ENCODE results near the gene XBP1.

DNA sequence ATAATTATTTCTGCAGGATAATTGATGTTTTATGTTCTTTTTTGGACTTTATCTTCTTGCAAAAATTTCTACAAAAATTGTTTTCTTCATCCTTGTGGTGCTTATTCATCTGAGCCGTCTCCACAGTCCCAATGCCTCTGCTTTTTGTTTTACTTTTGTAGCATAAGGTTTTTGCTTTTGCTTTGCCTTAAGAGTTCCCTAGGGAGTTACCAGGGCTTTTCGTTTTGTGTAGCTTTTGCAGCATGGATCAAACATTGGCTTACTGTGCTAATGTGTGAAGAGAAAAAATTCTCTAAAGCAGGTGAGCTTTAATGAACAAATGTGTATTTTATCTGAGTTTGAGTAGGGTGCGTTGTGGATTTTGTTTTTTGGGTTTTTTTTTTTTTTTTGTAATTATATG lies 11.8 kb downstream of the XBP1 start:
- TF ChIP-seq, protein P1, sequence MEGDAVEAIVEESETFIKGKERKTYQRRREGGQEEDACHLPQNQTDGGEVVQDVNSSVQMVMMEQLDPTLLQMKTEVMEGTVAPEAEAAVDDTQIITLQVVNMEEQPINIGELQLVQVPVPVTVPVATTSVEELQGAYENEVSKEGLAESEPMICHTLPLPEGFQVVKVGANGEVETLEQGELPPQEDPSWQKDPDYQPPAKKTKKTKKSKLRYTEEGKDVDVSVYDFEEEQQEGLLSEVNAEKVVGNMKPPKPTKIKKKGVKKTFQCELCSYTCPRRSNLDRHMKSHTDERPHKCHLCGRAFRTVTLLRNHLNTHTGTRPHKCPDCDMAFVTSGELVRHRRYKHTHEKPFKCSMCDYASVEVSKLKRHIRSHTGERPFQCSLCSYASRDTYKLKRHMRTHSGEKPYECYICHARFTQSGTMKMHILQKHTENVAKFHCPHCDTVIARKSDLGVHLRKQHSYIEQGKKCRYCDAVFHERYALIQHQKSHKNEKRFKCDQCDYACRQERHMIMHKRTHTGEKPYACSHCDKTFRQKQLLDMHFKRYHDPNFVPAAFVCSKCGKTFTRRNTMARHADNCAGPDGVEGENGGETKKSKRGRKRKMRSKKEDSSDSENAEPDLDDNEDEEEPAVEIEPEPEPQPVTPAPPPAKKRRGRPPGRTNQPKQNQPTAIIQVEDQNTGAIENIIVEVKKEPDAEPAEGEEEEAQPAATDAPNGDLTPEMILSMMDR (conservative IDR thresholded peaks at IDR 0.05; ENCODE audit: low read length): no peak
- no peak for TF ChIP-seq EZH2phosphoT487 (IDR thresholded peaks at IDR 0.05; ENCODE audit: borderline replicate concordance, low read depth, low read length)
